GM12873 (cell line): Measurements from ENCODE around the gene AGBL4.

Source experiments
- CTCF ChIP-seq: IDR thresholded peaks from 2 replicates; pipeline ENCODE4 v1.5.1; 2012; ENCODE audit warnings: low read depth, mild to moderate bottlenecking, moderate library complexity, low read length, control low read depth; ENCODE audit not compliant: insufficient read depth; ENCODE audit errors: missing control alignments

The AGBL4 gene

GRCh38 chr1:49686107-49686506 is 337.6 kb downstream of the AGBL4 start:
- TF ChIP-seq CTCF = no peak

GRCh38 chr1:49677706-49678105 is 346.0 kb downstream of the AGBL4 start:
- TF ChIP-seq CTCF = no peak

- TF ChIP-seq CTCF = no peak
Measured at GRCh38 chr1:49651136-49651535, 372.6 kb downstream of the AGBL4 start.

GRCh38 chr1:49630156-49630555 is 393.6 kb downstream of the AGBL4 start:
- no peak for TF ChIP-seq CTCF

- no peak for TF ChIP-seq CTCF
Measured at GRCh38 chr1:49627781-49628180, 396.0 kb downstream of the AGBL4 start.

- no peak for TF ChIP-seq CTCF
Measured at GRCh38 chr1:49626472-49626871, 397.3 kb downstream of the AGBL4 start.

- TF ChIP-seq CTCF = no peak
Measured at GRCh38 chr1:49622877-49623276, 400.9 kb downstream of the AGBL4 start.
